GM12878 (cell line): ENCODE data around the gene RNF113A. TPM values are rescaled to one million over a fixed set of nuclear protein-coding genes. Genes with fewer than 3 reads are reported as not detected.

Experiments
- ATF7 ChIP-seq: fragments of 450-650 bp; IDR thresholded peaks from 2 replicates; pipeline ENCODE4 v1.6.1; 2016; ENCODE audit warnings: low read depth, mild to moderate bottlenecking
- BCL3 ChIP-seq: IDR thresholded peaks from 2 replicates; pipeline ENCODE4 v1.6.1; 2011; ENCODE audit warnings: borderline replicate concordance, low read depth, mild to moderate bottlenecking, moderate library complexity, low read length; ENCODE audit not compliant: insufficient read depth, poor library complexity, severe bottlenecking
- BRCA1 ChIP-seq: IDR thresholded peaks from 2 replicates; pipeline ENCODE4 v1.6.1; 2011; ENCODE audit warnings: low read depth, low read length, improper control_type of control experiment
- DPF2 ChIP-seq: fragments of 450-650 bp; IDR thresholded peaks from 2 replicates; pipeline ENCODE4 v1.6.1; 2017; ENCODE audit warnings: mild to moderate bottlenecking
- ESRRA ChIP-seq: IDR thresholded peaks from 2 replicates; pipeline ENCODE4 v1.6.1; 2012; ENCODE audit warnings: mild to moderate bottlenecking, low read length, improper control_type of control experiment
- EZH2 ChIP-seq: IDR thresholded peaks from 2 replicates; pipeline ENCODE4 v1.6.1; 2012; ENCODE audit warnings: low read depth, mild to moderate bottlenecking, control low read depth, inconsistent platforms, low read length, borderline replicate concordance; ENCODE audit not compliant: control insufficient read depth
- HDGF ChIP-seq: fragments of 450-650 bp; IDR thresholded peaks from 2 replicates; pipeline ENCODE4 v1.6.1; 2016; ENCODE audit warnings: antibody characterized with exemption
- IRF4 ChIP-seq: IDR thresholded peaks from 2 replicates; pipeline ENCODE4 v1.6.1; 2011; ENCODE audit warnings: low read depth, low read length
- MTA2 ChIP-seq: fragments of 450-650 bp; IDR thresholded peaks from 2 replicates; pipeline ENCODE4 v1.6.1; 2016; ENCODE audit warnings: low read depth, mild to moderate bottlenecking, moderate library complexity
- NBN ChIP-seq: fragments of 450-650 bp; IDR thresholded peaks from 2 replicates; pipeline ENCODE4 v1.6.1; 2016
- RAD21 ChIP-seq: IDR thresholded peaks from 2 replicates; pipeline ENCODE4 v1.6.1; 2011; ENCODE audit warnings: mild to moderate bottlenecking, low read depth, low read length, moderate library complexity; ENCODE audit not compliant: insufficient read depth
- RBBP5 ChIP-seq: fragments of 200-600 bp; sonication (generic); conservative IDR thresholded peaks from 2 replicates; pipeline ENCODE4 v1.6.1; 2016
- RELA ChIP-seq: fragments of 450-650 bp; IDR thresholded peaks from 2 replicates; pipeline ENCODE4 v1.8.0; 2014; ENCODE audit warnings: borderline replicate concordance; ENCODE audit not compliant: partially characterized antibody
- SMAD5 ChIP-seq: IDR thresholded peaks from 2 replicates; pipeline ENCODE4 v1.6.1; 2016; ENCODE audit warnings: antibody characterized with exemption, low read depth
- SP1 ChIP-seq: IDR thresholded peaks from one replicate; pipeline ENCODE4 v1.6.1; 2011; ENCODE audit warnings: low read depth, low read length
- SRF ChIP-seq, 2 experiments: IDR thresholded peaks; 2 replicates each; pipeline ENCODE4 v1.6.1; 2011; ENCODE audit warnings: low read depth in 2 of 2, low read length in 2 of 2, mild to moderate bottlenecking in 1 of 2, moderate library complexity in 1 of 2
- SUZ12 ChIP-seq: fragments of 200-600 bp; sonication (generic); IDR thresholded peaks from one replicate; pipeline ENCODE4 v1.6.1; 2018; ENCODE audit warnings: antibody characterized with exemption, mild to moderate bottlenecking; ENCODE audit not compliant: unreplicated experiment
- polyA plus RNA-seq, 11 experiments: library from polyadenylated mRNA; depleted of rRNA in 4 of 11; unstranded in 6 of 11; stranded (reverse) in 5 of 11; fragments of >200 nt; fragmentation: Nextera tagmentation in 4 of 11; fragmentation: Illumina TruSeq in 1 of 11; extraction: Ambion mirVana in 4 of 11; extraction: Trizol in 1 of 11; gene quantifications; 1 replicate in 1 of 11; 2 replicates in 10 of 11; pipeline versions ENCODE4 v1.2.1 to v1.2.3, GENCODE V29; 2011 to 2016; ENCODE audit warnings: inconsistent platforms in 2 of 11, missing spikeins in 2 of 11, low read depth in 1 of 11
- total RNA-seq, 4 experiments: library from RNA; depleted of rRNA in 3 of 4; stranded (reverse); fragments of >200 nt in 3 of 4; fragmentation: Illumina TruSeq in 1 of 4; extraction: Trizol in 1 of 4; gene quantifications; 2 replicates each; pipeline versions ENCODE4 v1.2.1 to v1.2.3, GENCODE V29; 2013 to 2021
- TF ChIP-seq, protein P1 (sequence below): fragments of 450-650 bp; IDR thresholded peaks from 2 replicates; pipeline ENCODE4 v1.6.1; 2018; ENCODE audit warnings: borderline replicate concordance, mild to moderate bottlenecking; ENCODE audit not compliant: partially characterized antibody
- TF ChIP-seq, protein P2 (sequence below): fragments of 450-650 bp; conservative IDR thresholded peaks from 2 replicates; pipeline ENCODE4 v1.6.1; 2017; ENCODE audit warnings: mild to moderate bottlenecking, moderate library complexity
- TF ChIP-seq, protein P3 (sequence below): fragments of 150-350 bp; IDR thresholded peaks from 2 replicates; pipeline ENCODE4 v1.6.1; 2014; ENCODE audit warnings: mild to moderate bottlenecking, low read depth, low read length
- TF ChIP-seq, protein P4 (sequence below): IDR thresholded peaks from 2 replicates; pipeline ENCODE4 v1.6.1; 2012; ENCODE audit warnings: low read depth, low read length, improper control_type of control experiment
- TF ChIP-seq, protein P5 (sequence below): IDR thresholded peaks from 2 replicates; pipeline ENCODE4 v1.6.1; 2011; ENCODE audit warnings: borderline replicate concordance, low read depth, mild to moderate bottlenecking, moderate library complexity, mixed read lengths, low read length; ENCODE audit not compliant: insufficient read depth; ENCODE audit errors: extremely low read length

Gene RNF113A
- total and polyA plus RNA-seq, 10 of the 15 experiments (the other 5 are each of a cell fraction or from before 2014, with no cell fraction given), result 20.6 to 33.1 (median 23.4) TPM

DNA sequence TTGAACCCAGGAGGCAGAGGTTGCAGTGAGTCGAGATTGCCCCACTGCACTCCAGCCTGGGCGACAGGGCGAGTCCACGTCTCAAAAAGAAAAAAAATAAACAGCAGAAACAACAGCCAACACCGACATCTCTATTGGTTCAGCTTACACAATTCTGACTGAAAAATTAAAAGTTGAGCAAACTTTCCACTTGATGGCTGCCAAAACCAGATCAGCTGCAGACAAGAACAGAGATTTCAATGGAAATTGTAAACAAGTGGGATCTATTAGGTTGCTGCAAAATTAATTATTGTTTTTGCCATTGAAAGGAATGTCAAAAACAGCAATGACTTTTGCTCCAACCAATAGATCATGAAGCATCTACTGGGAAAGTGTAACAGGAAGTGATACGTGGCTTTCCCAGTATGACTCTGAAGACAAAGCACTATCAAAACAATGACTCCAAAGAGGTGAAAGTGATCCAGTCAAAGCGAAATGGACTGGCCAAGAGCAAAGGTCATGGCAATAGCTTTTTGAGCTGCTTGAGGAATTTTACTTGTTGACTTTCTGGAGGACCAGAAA lies 45.1 kb downstream of the RNF113A start (continued):
- TF ChIP-seq, protein P1, sequence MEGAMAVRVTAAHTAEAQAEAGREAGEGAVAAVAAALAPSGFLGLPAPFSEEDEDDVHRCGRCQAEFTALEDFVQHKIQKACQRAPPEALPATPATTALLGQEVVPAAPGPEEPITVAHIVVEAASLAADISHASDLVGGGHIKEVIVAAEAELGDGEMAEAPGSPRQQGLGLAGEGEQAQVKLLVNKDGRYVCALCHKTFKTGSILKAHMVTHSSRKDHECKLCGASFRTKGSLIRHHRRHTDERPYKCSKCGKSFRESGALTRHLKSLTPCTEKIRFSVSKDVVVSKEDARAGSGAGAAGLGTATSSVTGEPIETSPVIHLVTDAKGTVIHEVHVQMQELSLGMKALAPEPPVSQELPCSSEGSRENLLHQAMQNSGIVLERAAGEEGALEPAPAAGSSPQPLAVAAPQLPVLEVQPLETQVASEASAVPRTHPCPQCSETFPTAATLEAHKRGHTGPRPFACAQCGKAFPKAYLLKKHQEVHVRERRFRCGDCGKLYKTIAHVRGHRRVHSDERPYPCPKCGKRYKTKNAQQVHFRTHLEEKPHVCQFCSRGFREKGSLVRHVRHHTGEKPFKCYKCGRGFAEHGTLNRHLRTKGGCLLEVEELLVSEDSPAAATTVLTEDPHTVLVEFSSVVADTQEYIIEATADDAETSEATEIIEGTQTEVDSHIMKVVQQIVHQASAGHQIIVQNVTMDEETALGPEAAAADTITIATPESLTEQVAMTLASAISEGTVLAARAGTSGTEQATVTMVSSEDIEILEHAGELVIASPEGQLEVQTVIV, result no peak
- TF ChIP-seq EZH2 (no peak), ESRRA (no peak), ATF7 (no peak), SP1 (no peak), IRF4 (peak; percentile 84), MTA2 (peak; percentile 17; the same call in 1 of the 2 replicates), BRCA1 (no peak), NBN (no peak), BCL3 (no peak), SUZ12 (no peak), HDGF (no peak), SMAD5 (no peak), RELA (no peak), RAD21 (no peak), DPF2 (0 out of 2 replicates have a peak, but pooled peaks have one; percentile 27), RBBP5 (no peak), SRF (IDR thresholded peaks at IDR 0.05; ENCODE audit: low read depth in 2 of 2, low read length in 2 of 2) (no peak)
- TF ChIP-seq, protein P2, sequence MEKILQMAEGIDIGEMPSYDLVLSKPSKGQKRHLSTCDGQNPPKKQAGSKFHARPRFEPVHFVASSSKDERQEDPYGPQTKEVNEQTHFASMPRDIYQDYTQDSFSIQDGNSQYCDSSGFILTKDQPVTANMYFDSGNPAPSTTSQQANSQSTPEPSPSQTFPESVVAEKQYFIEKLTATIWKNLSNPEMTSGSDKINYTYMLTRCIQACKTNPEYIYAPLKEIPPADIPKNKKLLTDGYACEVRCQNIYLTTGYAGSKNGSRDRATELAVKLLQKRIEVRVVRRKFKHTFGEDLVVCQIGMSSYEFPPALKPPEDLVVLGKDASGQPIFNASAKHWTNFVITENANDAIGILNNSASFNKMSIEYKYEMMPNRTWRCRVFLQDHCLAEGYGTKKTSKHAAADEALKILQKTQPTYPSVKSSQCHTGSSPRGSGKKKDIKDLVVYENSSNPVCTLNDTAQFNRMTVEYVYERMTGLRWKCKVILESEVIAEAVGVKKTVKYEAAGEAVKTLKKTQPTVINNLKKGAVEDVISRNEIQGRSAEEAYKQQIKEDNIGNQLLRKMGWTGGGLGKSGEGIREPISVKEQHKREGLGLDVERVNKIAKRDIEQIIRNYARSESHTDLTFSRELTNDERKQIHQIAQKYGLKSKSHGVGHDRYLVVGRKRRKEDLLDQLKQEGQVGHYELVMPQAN, result no peak
- TF ChIP-seq, protein P3, sequence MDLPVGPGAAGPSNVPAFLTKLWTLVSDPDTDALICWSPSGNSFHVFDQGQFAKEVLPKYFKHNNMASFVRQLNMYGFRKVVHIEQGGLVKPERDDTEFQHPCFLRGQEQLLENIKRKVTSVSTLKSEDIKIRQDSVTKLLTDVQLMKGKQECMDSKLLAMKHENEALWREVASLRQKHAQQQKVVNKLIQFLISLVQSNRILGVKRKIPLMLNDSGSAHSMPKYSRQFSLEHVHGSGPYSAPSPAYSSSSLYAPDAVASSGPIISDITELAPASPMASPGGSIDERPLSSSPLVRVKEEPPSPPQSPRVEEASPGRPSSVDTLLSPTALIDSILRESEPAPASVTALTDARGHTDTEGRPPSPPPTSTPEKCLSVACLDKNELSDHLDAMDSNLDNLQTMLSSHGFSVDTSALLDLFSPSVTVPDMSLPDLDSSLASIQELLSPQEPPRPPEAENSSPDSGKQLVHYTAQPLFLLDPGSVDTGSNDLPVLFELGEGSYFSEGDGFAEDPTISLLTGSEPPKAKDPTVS, result no peak
- TF ChIP-seq, protein P4, sequence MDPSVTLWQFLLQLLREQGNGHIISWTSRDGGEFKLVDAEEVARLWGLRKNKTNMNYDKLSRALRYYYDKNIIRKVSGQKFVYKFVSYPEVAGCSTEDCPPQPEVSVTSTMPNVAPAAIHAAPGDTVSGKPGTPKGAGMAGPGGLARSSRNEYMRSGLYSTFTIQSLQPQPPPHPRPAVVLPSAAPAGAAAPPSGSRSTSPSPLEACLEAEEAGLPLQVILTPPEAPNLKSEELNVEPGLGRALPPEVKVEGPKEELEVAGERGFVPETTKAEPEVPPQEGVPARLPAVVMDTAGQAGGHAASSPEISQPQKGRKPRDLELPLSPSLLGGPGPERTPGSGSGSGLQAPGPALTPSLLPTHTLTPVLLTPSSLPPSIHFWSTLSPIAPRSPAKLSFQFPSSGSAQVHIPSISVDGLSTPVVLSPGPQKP, result no peak
- TF ChIP-seq, protein P5, sequence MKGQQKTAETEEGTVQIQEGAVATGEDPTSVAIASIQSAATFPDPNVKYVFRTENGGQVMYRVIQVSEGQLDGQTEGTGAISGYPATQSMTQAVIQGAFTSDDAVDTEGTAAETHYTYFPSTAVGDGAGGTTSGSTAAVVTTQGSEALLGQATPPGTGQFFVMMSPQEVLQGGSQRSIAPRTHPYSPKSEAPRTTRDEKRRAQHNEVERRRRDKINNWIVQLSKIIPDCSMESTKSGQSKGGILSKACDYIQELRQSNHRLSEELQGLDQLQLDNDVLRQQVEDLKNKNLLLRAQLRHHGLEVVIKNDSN, result no peak
